Measurements from ENCODE around the gene AHRR.
"Not testable (repeated sequence)": the region's sequence is repeated elsewhere in the genome, so short reads cannot be mapped to it uniquely, and the experiment has no call there.

The AHRR gene

GRCh38 chr5:478369-478981 lies 157.0 kb downstream of the AHRR start:
- no peak for DNase-seq

- DNase-seq: no peak
Measured at GRCh38 chr5:478982-479535, 157.5 kb downstream of the AHRR start.

GRCh38 chr5:479566-480319 lies 158.2 kb downstream of the AHRR start:
- DNase-seq: no peak

GRCh38 chr5:481347-481746 lies 159.8 kb downstream of the AHRR start:
- DNase-seq: no peak

- no peak for DNase-seq
Measured at GRCh38 chr5:482021-482420, 160.5 kb downstream of the AHRR start.

GRCh38 chr5:482506-482905 lies 161.0 kb downstream of the AHRR start:
- no peak for DNase-seq

GRCh38 chr5:483011-483410 lies 161.5 kb downstream of the AHRR start:
- DNase-seq: no peak

- no peak for DNase-seq
Measured at GRCh38 chr5:483434-484140, 162.1 kb downstream of the AHRR start.

- DNase-seq: no peak
Measured at GRCh38 chr5:484556-484955, 163.0 kb downstream of the AHRR start.

- no peak for DNase-seq
Measured at GRCh38 chr5:485113-485945, 163.8 kb downstream of the AHRR start.

GRCh38 chr5:485946-486491 lies 164.5 kb downstream of the AHRR start:
- DNase-seq: no peak

GRCh38 chr5:486597-486996 lies 165.1 kb downstream of the AHRR start:
- DNase-seq: not testable (repeated sequence)
